ENCODE measurements around the gene BORCS5.

The BORCS5 gene

GRCh38 chr12:12436831-12437345 lies 80.0 kb downstream of the BORCS5 start:
- DNase-seq, result no peak

- DNase-seq, result no peak
Observed at GRCh38 chr12:12439636-12440035, 82.8 kb downstream of the BORCS5 start.

- no peak for DNase-seq
Observed at GRCh38 chr12:12440784-12441428, 84.0 kb downstream of the BORCS5 start.

- DNase-seq, result no peak
Observed at GRCh38 chr12:12441429-12441807, 84.5 kb downstream of the BORCS5 start.

- DNase-seq, result no peak
Observed at GRCh38 chr12:12441843-12442461, 85.1 kb downstream of the BORCS5 start.

- no peak for DNase-seq
Observed at GRCh38 chr12:12442548-12443071, 85.7 kb downstream of the BORCS5 start.

- DNase-seq, result no peak
Observed at GRCh38 chr12:12443431-12443878, 86.6 kb downstream of the BORCS5 start.

GRCh38 chr12:12445165-12445881 lies 88.4 kb downstream of the BORCS5 start:
- no peak for DNase-seq

- no peak for DNase-seq
Observed at GRCh38 chr12:12445882-12446181, 89.0 kb downstream of the BORCS5 start.

- DNase-seq, result no peak
Observed at GRCh38 chr12:12446786-12447185, 89.9 kb downstream of the BORCS5 start.

GRCh38 chr12:12447236-12447635 lies 90.4 kb downstream of the BORCS5 start:
- DNase-seq, result no peak

- no peak for DNase-seq
Observed at GRCh38 chr12:12447837-12448236, 91.0 kb downstream of the BORCS5 start.

- no peak for DNase-seq
Observed at GRCh38 chr12:12449533-12450025, 92.7 kb downstream of the BORCS5 start.

GRCh38 chr12:12450043-12450471 lies 93.2 kb downstream of the BORCS5 start:
- no peak for DNase-seq

GRCh38 chr12:12451098-12451497 lies 94.2 kb downstream of the BORCS5 start:
- DNase-seq, result no peak

GRCh38 chr12:12452326-12452902 lies 95.5 kb downstream of the BORCS5 start:
- DNase-seq, result peak; percentile 51

GRCh38 chr12:12453635-12454034 lies 96.8 kb downstream of the BORCS5 start:
- DNase-seq, result no peak

- no peak for DNase-seq
Observed at GRCh38 chr12:12454315-12454714, 97.4 kb downstream of the BORCS5 start.

- no peak for DNase-seq
Observed at GRCh38 chr12:12456637-12457036, 99.8 kb downstream of the BORCS5 start.

GRCh38 chr12:12460935-12461922 lies 104.4 kb downstream of the BORCS5 start:
- no peak for DNase-seq

- DNase-seq, result no peak
Observed at GRCh38 chr12:12461923-12462315, 105.0 kb downstream of the BORCS5 start.

GRCh38 chr12:12465522-12465921 lies 108.6 kb downstream of the BORCS5 start:
- no peak for DNase-seq

Data from NCI-H2227 treated with DMSO at 0.1 percent for 48 hours (cell line).